ENCODE data around the gene ARHGEF11. TPM values are rescaled to one million over a fixed set of nuclear protein-coding genes. Genes with fewer than 3 reads are reported as not detected.

Gene ARHGEF11
- total and polyA plus RNA-seq, 9 of the 15 experiments (the other 6 are each of a cell fraction or from before 2014, with no cell fraction given) = 0.14 to 15.5 (median 9.0) TPM

GRCh38 chr1:156910309-156910782 lies 135.2 kb downstream of the ARHGEF11 start (continued):
- TF ChIP-seq, protein P1, sequence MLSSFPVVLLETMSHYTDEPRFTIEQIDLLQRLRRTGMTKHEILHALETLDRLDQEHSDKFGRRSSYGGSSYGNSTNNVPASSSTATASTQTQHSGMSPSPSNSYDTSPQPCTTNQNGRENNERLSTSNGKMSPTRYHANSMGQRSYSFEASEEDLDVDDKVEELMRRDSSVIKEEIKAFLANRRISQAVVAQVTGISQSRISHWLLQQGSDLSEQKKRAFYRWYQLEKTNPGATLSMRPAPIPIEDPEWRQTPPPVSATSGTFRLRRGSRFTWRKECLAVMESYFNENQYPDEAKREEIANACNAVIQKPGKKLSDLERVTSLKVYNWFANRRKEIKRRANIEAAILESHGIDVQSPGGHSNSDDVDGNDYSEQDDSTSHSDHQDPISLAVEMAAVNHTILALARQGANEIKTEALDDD (IDR thresholded peaks at IDR 0.05) = peak; percentile 29; the same call in 1 of the 2 replicates
- TF ChIP-seq CHD2 (IDR thresholded peaks at IDR 0.05; ENCODE audit: low read depth, low read length) (peak; percentile 47; the same call in 1 of the 2 replicates), MAZ (CRISPR knock-in tag; conservative IDR thresholded peaks at IDR 0.05 in 1 of 2, IDR thresholded peaks at IDR 0.05 in 1 of 2) (peak in 1 of 2 experiments; percentile 77; a peak in 2 of 4 replicates), MYNN (IDR thresholded peaks at IDR 0.05) (0 out of 2 replicates have a peak, but pooled peaks have one; percentile 37), MYNN (CRISPR knock-in tag; IDR thresholded peaks at IDR 0.05) (no peak), RAD21 (CRISPR knock-in tag; conservative IDR thresholded peaks at IDR 0.05 in 1 of 2, IDR thresholded peaks at IDR 0.05 in 1 of 2) (peak; percentile 49 to 64), RBFOX2 (IDR thresholded peaks at IDR 0.05; ENCODE audit: low read depth, low read length) (0 out of 2 replicates have a peak, but pooled peaks have one; percentile 15), IFI16 (CRISPR knock-in tag; IDR thresholded peaks at IDR 0.05) (no peak), E2F3 (CRISPR knock-in tag; IDR thresholded peaks at IDR 0.05) (no peak), KAT2B (IDR thresholded peaks at IDR 0.05; ENCODE audit: low read depth, low read length) (no peak), HDAC1 (IDR thresholded peaks at IDR 0.05) (0 out of 4 replicates have a peak, but pooled peaks of 1 of the 2 experiments have one; percentile 15), SMC3 (conservative IDR thresholded peaks at IDR 0.05; ENCODE audit: insufficient read depth, low read depth, low read length) (peak; percentile 17; the same call in 1 of the 2 replicates), SIX5 (IDR thresholded peaks at IDR 0.05; ENCODE audit: borderline replicate concordance in 1 of 2, insufficient read depth in 1 of 2, low read depth in 1 of 2, low read length in 2 of 2) (no peak), CC2D1A (IDR thresholded peaks at IDR 0.05) (0 out of 2 replicates have a peak, but pooled peaks have one; percentile 51), FUS (optimal IDR thresholded peaks at IDR 0.05; ENCODE audit: low read depth, low read length) (no peak)
- TF ChIP-seq, protein P2, sequence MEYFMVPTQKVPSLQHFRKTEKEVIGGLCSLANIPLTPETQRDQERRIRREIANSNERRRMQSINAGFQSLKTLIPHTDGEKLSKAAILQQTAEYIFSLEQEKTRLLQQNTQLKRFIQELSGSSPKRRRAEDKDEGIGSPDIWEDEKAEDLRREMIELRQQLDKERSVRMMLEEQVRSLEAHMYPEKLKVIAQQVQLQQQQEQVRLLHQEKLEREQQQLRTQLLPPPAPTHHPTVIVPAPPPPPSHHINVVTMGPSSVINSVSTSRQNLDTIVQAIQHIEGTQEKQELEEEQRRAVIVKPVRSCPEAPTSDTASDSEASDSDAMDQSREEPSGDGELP (CRISPR knock-in tag; IDR thresholded peaks at IDR 0.05; ENCODE audit: borderline replicate concordance) = peak; percentile 75
- TF ChIP-seq, protein P3, sequence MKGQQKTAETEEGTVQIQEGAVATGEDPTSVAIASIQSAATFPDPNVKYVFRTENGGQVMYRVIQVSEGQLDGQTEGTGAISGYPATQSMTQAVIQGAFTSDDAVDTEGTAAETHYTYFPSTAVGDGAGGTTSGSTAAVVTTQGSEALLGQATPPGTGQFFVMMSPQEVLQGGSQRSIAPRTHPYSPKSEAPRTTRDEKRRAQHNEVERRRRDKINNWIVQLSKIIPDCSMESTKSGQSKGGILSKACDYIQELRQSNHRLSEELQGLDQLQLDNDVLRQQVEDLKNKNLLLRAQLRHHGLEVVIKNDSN (CRISPR knock-in tag; IDR thresholded peaks at IDR 0.05) = peak; percentile 42; the same call in 1 of the 2 replicates
- TF ChIP-seq, protein P4, sequence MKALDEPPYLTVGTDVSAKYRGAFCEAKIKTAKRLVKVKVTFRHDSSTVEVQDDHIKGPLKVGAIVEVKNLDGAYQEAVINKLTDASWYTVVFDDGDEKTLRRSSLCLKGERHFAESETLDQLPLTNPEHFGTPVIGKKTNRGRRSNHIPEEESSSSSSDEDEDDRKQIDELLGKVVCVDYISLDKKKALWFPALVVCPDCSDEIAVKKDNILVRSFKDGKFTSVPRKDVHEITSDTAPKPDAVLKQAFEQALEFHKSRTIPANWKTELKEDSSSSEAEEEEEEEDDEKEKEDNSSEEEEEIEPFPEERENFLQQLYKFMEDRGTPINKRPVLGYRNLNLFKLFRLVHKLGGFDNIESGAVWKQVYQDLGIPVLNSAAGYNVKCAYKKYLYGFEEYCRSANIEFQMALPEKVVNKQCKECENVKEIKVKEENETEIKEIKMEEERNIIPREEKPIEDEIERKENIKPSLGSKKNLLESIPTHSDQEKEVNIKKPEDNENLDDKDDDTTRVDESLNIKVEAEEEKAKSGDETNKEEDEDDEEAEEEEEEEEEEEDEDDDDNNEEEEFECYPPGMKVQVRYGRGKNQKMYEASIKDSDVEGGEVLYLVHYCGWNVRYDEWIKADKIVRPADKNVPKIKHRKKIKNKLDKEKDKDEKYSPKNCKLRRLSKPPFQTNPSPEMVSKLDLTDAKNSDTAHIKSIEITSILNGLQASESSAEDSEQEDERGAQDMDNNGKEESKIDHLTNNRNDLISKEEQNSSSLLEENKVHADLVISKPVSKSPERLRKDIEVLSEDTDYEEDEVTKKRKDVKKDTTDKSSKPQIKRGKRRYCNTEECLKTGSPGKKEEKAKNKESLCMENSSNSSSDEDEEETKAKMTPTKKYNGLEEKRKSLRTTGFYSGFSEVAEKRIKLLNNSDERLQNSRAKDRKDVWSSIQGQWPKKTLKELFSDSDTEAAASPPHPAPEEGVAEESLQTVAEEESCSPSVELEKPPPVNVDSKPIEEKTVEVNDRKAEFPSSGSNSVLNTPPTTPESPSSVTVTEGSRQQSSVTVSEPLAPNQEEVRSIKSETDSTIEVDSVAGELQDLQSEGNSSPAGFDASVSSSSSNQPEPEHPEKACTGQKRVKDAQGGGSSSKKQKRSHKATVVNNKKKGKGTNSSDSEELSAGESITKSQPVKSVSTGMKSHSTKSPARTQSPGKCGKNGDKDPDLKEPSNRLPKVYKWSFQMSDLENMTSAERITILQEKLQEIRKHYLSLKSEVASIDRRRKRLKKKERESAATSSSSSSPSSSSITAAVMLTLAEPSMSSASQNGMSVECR (CRISPR knock-in tag; IDR thresholded peaks at IDR 0.05) = no peak
- TF ChIP-seq, protein P5, sequence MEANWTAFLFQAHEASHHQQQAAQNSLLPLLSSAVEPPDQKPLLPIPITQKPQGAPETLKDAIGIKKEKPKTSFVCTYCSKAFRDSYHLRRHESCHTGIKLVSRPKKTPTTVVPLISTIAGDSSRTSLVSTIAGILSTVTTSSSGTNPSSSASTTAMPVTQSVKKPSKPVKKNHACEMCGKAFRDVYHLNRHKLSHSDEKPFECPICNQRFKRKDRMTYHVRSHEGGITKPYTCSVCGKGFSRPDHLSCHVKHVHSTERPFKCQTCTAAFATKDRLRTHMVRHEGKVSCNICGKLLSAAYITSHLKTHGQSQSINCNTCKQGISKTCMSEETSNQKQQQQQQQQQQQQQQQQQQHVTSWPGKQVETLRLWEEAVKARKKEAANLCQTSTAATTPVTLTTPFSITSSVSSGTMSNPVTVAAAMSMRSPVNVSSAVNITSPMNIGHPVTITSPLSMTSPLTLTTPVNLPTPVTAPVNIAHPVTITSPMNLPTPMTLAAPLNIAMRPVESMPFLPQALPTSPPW (CRISPR knock-in tag; IDR thresholded peaks at IDR 0.05) = peak; percentile 87

All from K562 (cell line).